AG10803 (cell line): ENCODE measurements around the gene NFKBIE.
"Not testable (repeated sequence)": the region's sequence is repeated elsewhere in the genome, so short reads cannot be mapped to it uniquely, and the experiment has no call there.

Experiments used
- DNase-seq: peaks from one replicate; pipeline ENCODE4 v3.0.0; 2010; ENCODE audit warnings: low read depth
- H3K4me3 ChIP-seq: 2 replicates; pipeline ENCODE4 v1.5.1; 2011; ENCODE audit warnings: mild to moderate bottlenecking, low read length, control low read depth
- TF ChIP-seq, protein P1 (sequence below): conservative IDR thresholded peaks from 2 replicates; pipeline ENCODE4 v1.5.1; 2011; ENCODE audit warnings: mild to moderate bottlenecking, low read length, control low read depth, inconsistent platforms

Gene NFKBIE

GRCh38 chr6:44232676-44233566 lies 32.4 kb downstream of the NFKBIE start:
- TF ChIP-seq, protein P1, sequence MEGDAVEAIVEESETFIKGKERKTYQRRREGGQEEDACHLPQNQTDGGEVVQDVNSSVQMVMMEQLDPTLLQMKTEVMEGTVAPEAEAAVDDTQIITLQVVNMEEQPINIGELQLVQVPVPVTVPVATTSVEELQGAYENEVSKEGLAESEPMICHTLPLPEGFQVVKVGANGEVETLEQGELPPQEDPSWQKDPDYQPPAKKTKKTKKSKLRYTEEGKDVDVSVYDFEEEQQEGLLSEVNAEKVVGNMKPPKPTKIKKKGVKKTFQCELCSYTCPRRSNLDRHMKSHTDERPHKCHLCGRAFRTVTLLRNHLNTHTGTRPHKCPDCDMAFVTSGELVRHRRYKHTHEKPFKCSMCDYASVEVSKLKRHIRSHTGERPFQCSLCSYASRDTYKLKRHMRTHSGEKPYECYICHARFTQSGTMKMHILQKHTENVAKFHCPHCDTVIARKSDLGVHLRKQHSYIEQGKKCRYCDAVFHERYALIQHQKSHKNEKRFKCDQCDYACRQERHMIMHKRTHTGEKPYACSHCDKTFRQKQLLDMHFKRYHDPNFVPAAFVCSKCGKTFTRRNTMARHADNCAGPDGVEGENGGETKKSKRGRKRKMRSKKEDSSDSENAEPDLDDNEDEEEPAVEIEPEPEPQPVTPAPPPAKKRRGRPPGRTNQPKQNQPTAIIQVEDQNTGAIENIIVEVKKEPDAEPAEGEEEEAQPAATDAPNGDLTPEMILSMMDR = no peak
- DNase-seq = no peak
- H3K4me3 ChIP-seq = no peak overlapping the region

- DNase-seq, H3K4me3 ChIP-seq: not testable (repeated sequence)
Observed at GRCh38 chr6:44231426-44231825, 33.9 kb downstream of the NFKBIE start.

DNA sequence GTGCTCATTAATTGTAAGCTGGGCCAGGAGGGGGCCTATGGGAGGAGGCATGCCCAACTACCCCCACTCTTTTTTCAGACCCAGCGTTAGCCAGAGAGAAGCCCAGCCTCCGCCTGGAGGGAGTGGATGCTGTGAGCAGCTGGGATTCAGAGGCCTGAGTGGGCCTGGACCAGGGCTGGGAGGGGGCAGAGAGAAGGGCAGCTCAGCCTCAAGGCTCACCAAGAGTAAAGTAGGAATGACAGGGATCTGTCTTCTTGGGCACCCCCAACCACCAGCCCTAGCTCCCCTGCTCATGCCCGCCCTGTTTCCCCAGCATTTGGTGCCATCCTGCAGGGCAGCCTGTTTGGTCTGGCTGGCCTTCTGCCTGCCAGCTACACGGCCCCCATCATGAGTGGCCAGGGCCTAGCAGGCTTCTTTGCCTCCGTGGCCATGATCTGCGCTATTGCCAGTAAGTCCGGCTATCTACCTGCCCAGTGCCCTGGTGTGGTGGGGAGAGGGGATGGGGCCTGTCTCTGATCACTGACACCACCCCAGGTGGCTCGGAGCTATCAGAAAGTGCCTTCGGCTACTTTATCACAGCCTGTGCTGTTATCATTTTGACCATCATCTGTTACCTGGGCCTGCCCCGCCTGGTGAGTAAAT lies 35.2 kb downstream of the NFKBIE start:
- DNase-seq = no peak
- no peak overlapping the region for H3K4me3 ChIP-seq
- TF ChIP-seq, protein P1 = no peak

DNA sequence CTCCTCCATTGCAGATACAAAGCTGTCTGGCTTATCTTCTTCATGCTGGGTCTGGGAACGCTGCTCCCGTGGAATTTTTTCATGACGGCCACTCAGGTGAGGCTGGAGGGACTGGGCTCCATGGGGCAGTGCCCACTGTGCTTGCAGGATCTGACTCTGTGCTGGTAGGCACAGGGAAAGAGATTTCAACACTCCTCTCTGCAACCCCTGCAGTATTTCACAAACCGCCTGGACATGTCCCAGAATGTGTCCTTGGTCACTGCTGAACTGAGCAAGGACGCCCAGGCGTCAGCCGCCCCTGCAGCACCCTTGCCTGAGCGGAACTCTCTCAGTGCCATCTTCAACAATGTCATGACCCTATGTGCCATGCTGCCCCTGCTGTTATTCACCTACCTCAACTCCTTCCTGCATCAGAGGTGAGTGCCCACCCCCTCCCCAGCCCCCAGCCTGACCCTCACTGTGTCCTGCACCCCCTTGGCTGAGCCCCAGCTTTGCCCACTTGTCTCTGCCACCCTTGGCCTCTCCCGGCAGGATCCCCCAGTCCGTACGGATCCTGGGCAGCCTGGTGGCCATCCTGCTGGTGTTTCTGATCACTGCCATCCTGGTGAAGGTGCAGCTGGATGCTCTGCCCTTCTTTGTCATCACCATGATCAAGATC lies 35.8 kb downstream of the NFKBIE start:
- H3K4me3 ChIP-seq = no peak overlapping the region
- DNase-seq = no peak
- TF ChIP-seq, protein P1 = no peak

DNA sequence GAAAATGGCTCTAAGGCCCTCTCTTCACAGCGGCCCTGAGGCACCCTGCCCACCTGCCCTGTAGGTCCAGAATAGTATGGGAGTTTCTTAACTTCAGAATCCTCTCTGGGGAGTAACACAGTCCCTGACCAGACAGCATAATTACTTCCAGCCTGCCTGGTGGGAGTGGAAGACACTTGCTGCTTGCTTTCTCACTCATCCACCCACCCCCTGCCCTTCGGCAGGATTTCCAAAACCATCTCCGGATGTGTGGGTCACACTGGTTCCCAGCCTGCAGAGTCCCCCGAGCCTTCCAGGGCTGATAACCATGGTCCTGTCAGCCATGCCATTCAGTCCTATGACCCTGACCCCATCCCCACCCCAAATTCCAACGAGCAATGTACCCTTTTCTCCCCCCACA lies 36.5 kb downstream of the NFKBIE start:
- TF ChIP-seq, protein P1 = no peak
- peak; percentile 51 for DNase-seq
- no peak overlapping the region for H3K4me3 ChIP-seq

DNA sequence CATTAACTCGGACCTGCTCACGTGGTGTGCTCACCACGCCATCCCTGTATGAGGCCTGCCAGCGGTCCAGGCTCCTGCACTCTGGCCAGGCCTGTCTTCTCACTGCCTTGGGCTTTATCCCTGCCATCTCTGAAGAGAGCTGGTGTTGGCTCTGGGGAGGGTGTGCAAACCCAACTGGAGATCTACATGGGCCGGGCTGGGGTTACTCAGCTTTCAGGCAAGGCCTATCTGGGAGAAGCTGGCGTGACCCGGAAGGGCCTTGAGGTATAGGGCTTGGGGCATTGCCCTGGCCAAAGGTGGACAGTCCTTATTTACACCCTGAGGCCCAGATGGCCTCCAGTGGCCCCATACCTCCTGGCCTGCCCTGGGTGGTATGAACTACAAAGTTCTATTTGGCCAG lies 36.9 kb downstream of the NFKBIE start:
- TF ChIP-seq, protein P1 = no peak
- DNase-seq = no peak
- no peak overlapping the region for H3K4me3 ChIP-seq

GRCh38 chr6:44228031-44228430 lies 37.3 kb downstream of the NFKBIE start:
- TF ChIP-seq, protein P1 = no peak
- DNase-seq = no peak

More at GRCh38 chr6:44228031-44228430, 37.3 kb downstream of the NFKBIE start:
- H3K4me3 ChIP-seq = no peak overlapping the region
